Measurements from ENCODE around the gene CASK.

CASK gene

DNA sequence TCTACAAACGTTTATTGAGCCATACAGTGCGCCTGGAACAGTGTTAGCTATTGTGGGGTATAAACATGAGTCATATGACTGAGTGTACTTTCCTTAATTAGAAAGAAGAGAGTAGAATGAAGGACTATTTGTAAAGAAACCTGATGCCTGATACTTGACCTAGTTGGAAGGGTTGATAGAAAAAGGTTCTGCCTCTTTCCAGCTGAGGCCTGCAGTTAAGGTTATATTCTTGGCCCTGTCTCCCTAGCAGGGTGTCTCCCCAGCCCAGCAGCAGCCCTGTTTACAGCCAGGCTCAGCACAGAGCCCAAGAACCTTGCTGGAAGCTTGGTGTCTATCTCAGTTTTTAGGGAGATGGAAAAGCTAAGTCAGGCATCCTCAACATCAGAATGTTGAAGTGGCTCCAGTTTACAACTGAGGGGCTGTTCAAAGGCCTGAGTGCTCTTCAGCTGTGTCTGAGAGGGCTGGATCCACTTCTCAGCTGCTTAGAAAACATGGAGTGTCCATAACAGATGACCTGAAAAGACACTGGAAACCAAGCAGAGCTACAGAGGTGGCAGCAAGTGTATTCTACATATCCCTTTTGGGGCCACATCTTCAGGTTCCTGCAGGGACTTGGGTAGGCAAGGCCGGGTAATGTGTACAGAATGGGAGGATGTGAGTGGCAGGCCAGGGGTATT, 454.6 kb downstream of the CASK start:
- no peak for DNase-seq (ENCODE audit: insufficient read length, low spot score)
- TF ChIP-seq, protein P1, sequence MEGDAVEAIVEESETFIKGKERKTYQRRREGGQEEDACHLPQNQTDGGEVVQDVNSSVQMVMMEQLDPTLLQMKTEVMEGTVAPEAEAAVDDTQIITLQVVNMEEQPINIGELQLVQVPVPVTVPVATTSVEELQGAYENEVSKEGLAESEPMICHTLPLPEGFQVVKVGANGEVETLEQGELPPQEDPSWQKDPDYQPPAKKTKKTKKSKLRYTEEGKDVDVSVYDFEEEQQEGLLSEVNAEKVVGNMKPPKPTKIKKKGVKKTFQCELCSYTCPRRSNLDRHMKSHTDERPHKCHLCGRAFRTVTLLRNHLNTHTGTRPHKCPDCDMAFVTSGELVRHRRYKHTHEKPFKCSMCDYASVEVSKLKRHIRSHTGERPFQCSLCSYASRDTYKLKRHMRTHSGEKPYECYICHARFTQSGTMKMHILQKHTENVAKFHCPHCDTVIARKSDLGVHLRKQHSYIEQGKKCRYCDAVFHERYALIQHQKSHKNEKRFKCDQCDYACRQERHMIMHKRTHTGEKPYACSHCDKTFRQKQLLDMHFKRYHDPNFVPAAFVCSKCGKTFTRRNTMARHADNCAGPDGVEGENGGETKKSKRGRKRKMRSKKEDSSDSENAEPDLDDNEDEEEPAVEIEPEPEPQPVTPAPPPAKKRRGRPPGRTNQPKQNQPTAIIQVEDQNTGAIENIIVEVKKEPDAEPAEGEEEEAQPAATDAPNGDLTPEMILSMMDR (IDR thresholded peaks at IDR 0.05; ENCODE audit: insufficient read depth, missing control alignments), result no peak
- no peak for FAIRE-seq
